ENCODE data around the gene PPM1J. TPM values are rescaled to one million over a fixed set of nuclear protein-coding genes. Genes with fewer than 3 reads are reported as not detected.

The PPM1J gene
- polyA plus RNA-seq, 3 donors from 2014 or later = 0.19 TPM; not detected in 2

GRCh38 chr1:112716133-112716720 lies 1.1 kb upstream of the PPM1J start:
- Mint-ChIP-seq H3K9me3 (no peaks in the 10 kb centered on the region), H3K27ac (peak overlapping the region; percentile 70 to 91 (median 79)), H3K4me3 (peak overlapping the region; percentile 88 to 95 (median 89)), H3K36me3 (no peaks in the 10 kb centered on the region), H3K4me1 (peaks cover 23 to 32% of the 10 kb centered on the region in 2 donors), H3K27me3 (ENCODE audit: low read depth in 3 of 3) (peaks cover 3 to 11% (median 9%) of the 10 kb centered on the region in 3 donors)
- peak; percentile 75 to 77 (median 76) for DNase-seq

GRCh38 chr1:112714313-112715263 lies 544 bp downstream of the PPM1J start:
- H3K4me3 Mint-ChIP-seq = peak overlapping the region; percentile 77 to 89 (median 82)
- no peaks in the 10 kb centered on the region for H3K36me3 Mint-ChIP-seq
- no peak for DNase-seq
- no peak overlapping the region for H3K27ac Mint-ChIP-seq
- H3K9me3 Mint-ChIP-seq = no peaks in the 10 kb centered on the region
- H3K27me3 Mint-ChIP-seq (ENCODE audit: low read depth in 3 of 3) = peaks cover 0 to 11% (median 4%) of the 10 kb centered on the region in 3 donors
- peaks cover 23 to 32% of the 10 kb centered on the region in 2 donors for H3K4me1 Mint-ChIP-seq

DNA sequence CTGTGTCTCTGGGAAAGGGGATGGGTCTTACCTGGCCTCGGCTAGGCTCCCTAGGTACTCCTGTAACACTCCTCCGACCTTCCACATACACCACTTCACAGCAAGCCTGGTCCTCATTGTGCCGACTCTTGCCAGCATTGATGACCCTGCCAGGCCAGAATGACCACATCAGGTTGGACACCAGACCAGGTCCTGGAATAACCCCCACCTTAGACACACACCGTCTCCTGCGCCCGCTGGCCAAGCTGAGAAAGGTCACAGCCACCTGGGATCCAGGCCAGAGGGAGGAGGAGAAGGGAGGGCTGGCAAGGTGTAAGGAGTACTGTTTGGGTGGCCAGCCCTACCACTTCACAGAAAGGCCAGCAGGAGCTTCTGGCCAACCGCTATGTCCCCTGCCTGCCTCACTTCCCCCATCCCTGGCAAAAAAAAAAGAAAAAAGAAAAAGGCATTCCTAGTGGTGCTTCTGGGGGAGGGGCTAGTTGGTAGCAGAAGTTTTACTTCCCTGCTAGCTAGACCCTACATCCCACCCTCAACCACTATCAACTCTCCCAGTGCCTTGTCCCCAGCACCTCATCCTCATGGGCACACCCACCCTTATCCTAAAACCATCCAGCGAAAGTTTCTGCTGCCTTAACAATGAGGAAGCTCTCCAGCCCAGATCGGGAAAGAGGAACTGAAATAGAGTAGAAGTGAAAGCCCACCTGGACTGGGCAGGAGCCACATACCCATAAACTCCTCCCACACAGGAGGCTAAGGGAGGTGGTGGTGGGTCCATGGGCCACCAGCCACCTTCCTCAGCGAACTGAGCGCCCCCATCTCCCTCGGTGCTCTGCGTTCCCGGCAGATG lies 1.4 kb downstream of the PPM1J start:
- Mint-ChIP-seq H3K4me3 (peak overlapping the region; percentile 42 to 72 (median 62)), H3K4me1 (peaks cover 23 to 31% of the 10 kb centered on the region in 2 donors), H3K27me3 (ENCODE audit: low read depth in 3 of 3) (peaks cover 0 to 9% (median 4%) of the 10 kb centered on the region in 3 donors), H3K36me3 (no peaks in the 10 kb centered on the region), H3K9me3 (no peaks in the 10 kb centered on the region), H3K27ac (no peak overlapping the region)
- no peak for DNase-seq

DNA sequence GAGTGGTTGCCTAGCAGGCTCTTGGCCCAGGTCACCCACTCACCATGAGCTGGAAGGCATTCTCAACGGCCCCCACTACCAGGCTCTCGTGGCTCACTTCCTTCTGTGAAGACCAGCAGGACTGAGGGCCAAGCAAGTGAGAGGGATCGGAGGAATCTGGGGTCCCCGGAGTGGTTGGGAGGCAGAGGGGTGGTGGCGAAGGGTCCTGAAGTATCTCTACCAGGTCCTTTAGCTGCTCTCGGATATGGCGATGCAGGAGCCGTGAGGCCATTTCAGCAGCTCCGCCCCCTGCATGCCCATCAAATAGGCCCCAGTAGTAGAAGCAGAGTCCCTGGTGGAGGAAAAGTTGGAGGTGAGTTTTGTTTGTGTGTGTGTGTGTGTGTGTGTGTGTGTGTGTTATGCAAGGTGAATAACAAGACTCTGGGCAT lies 2.4 kb downstream of the PPM1J start:
- peaks cover 24 to 30% of the 10 kb centered on the region in 2 donors for H3K4me1 Mint-ChIP-seq
- no peaks in the 10 kb centered on the region for H3K9me3 Mint-ChIP-seq
- DNase-seq = no peak
- H3K27ac Mint-ChIP-seq = peak overlapping the region in 1 of 6 donors; percentile 51
- H3K4me3 Mint-ChIP-seq = peak overlapping the region in 2 of 5 donors; percentile 5 to 15
- H3K36me3 Mint-ChIP-seq = no peaks in the 10 kb centered on the region
- H3K27me3 Mint-ChIP-seq (ENCODE audit: low read depth in 3 of 3) = peaks cover 0 to 8% (median 4%) of the 10 kb centered on the region in 3 donors

- Mint-ChIP-seq H3K4me1 (peaks cover 28 to 34% of the 10 kb centered on the region in 2 donors), H3K27me3 (ENCODE audit: low read depth in 3 of 3) (peaks cover 0 to 8% (median 4%) of the 10 kb centered on the region in 3 donors), H3K4me3 (no peak overlapping the region), H3K9me3 (no peaks in the 10 kb centered on the region), H3K27ac (no peak overlapping the region), H3K36me3 (no peaks in the 10 kb centered on the region)
- no peak for DNase-seq
These were observed 2.9 kb downstream of the PPM1J start for GRCh38 chr1:112712191-112712590.

- no peak overlapping the region for H3K4me3 Mint-ChIP-seq
- DNase-seq = no peak
- H3K27ac Mint-ChIP-seq = no peak overlapping the region
- H3K4me1 Mint-ChIP-seq = peaks cover 28 to 34% of the 10 kb centered on the region in 2 donors
- no peaks in the 10 kb centered on the region for H3K9me3 Mint-ChIP-seq
- H3K27me3 Mint-ChIP-seq (ENCODE audit: low read depth in 3 of 3) = peaks cover 0 to 8% (median 4%) of the 10 kb centered on the region in 3 donors
- H3K36me3 Mint-ChIP-seq = no peaks in the 10 kb centered on the region
These were observed 3.5 kb downstream of the PPM1J start for GRCh38 chr1:112711670-112712069.

- no peak overlapping the region for H3K4me3 Mint-ChIP-seq
- H3K9me3 Mint-ChIP-seq = no peaks in the 10 kb centered on the region
- no peaks in the 10 kb centered on the region for H3K36me3 Mint-ChIP-seq
- no peak for DNase-seq
- H3K27me3 Mint-ChIP-seq (ENCODE audit: low read depth in 3 of 3) = peaks cover 5 to 10% (median 6%) of the 10 kb centered on the region in 3 donors
- H3K4me1 Mint-ChIP-seq = peaks cover 28 to 35% of the 10 kb centered on the region in 2 donors
- H3K27ac Mint-ChIP-seq = no peak overlapping the region
These were observed 4.1 kb downstream of the PPM1J start for GRCh38 chr1:112711041-112711440.

GRCh38 chr1:112710586-112710985 lies 4.5 kb downstream of the PPM1J start:
- Mint-ChIP-seq H3K27ac (no peak overlapping the region), H3K4me1 (peaks cover 28 to 35% of the 10 kb centered on the region in 2 donors), H3K9me3 (no peaks in the 10 kb centered on the region), H3K27me3 (ENCODE audit: low read depth in 3 of 3) (peaks cover 7 to 10% (median 9%) of the 10 kb centered on the region in 3 donors), H3K4me3 (no peak overlapping the region), H3K36me3 (no peaks in the 10 kb centered on the region)
- no peak for DNase-seq

DNA sequence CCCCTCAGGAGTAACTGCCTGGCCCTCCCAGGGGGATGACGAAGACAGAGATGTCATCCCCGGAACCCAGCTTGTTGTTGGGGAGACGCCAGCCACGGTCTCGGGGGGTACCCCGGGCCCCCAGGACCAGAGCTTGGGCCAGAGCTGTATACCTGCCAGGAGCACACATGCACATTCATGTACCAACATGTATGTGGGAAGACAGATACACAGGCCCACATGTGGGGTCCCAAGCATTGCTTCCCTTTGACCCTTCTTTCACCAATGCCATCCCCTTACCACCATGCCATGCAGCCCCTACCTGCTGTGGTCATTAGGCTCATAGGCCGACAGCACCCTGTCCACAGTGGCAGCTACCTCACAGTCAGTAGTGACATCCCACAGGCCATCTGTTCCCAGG lies 5.0 kb downstream of the PPM1J start:
- H3K27ac Mint-ChIP-seq = no peak overlapping the region
- H3K4me1 Mint-ChIP-seq = peaks cover 30 to 35% of the 10 kb centered on the region in 2 donors
- no peaks in the 10 kb centered on the region for H3K36me3 Mint-ChIP-seq
- H3K27me3 Mint-ChIP-seq (ENCODE audit: low read depth in 3 of 3) = peaks cover 9 to 10% (median 9%) of the 10 kb centered on the region in 3 donors
- DNase-seq = no peak
- H3K9me3 Mint-ChIP-seq = no peaks in the 10 kb centered on the region
- no peak overlapping the region for H3K4me3 Mint-ChIP-seq

DNA sequence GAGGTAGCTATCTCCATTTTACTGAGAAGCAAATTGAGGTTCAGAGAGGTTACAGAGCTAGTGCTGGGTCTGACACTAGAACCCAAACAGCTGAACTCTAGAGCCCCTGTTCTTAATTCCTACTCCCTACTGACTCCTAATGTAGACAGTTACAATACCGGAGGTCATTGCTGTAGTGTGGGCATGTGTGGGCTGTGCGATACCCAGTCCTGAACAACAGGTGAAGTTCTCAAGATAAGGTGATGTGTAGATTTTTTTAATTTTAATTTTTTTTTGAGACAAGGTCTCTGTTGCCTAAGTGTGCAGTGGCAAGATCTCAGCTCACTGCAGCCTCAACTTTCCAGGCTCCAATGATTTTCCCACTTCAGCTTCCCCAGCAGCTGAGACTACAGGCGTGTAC lies 6.6 kb downstream of the PPM1J start:
- Mint-ChIP-seq H3K4me1 (peaks cover 37 to 41% of the 10 kb centered on the region in 2 donors), H3K27ac (no peak overlapping the region), H3K9me3 (no peaks in the 10 kb centered on the region), H3K36me3 (no peaks in the 10 kb centered on the region), H3K27me3 (ENCODE audit: low read depth in 3 of 3) (peaks cover 5 to 13% (median 10%) of the 10 kb centered on the region in 3 donors), H3K4me3 (peak overlapping the region in 4 of 5 donors; percentile 83 to 89 (median 86))
- DNase-seq = no peak

- Mint-ChIP-seq H3K9me3 (no peaks in the 10 kb centered on the region), H3K27ac (peak overlapping the region; percentile 63 to 91 (median 80)), H3K4me1 (peaks cover 40 to 45% of the 10 kb centered on the region in 2 donors), H3K36me3 (peaks cover 0 to 3% (median 3%) of the 10 kb centered on the region in 3 donors), H3K4me3 (peak overlapping the region; percentile 83 to 90 (median 87)), H3K27me3 (ENCODE audit: low read depth in 3 of 3) (peaks cover 5 to 13% (median 10%) of the 10 kb centered on the region in 3 donors)
- no peak for DNase-seq
These were observed 7.1 kb downstream of the PPM1J start for GRCh38 chr1:112708002-112708448.

GRCh38 chr1:112707221-112708001 lies 7.7 kb downstream of the PPM1J start:
- Mint-ChIP-seq H3K4me3 (peak overlapping the region; percentile 83 to 90 (median 87)), H3K36me3 (peaks cover 0 to 5% (median 3%) of the 10 kb centered on the region in 3 donors), H3K9me3 (no peaks in the 10 kb centered on the region), H3K27ac (peak overlapping the region; percentile 71 to 93 (median 82)), H3K4me1 (peaks cover 47 to 51% of the 10 kb centered on the region in 2 donors), H3K27me3 (ENCODE audit: low read depth in 3 of 3) (peaks cover 2 to 13% (median 10%) of the 10 kb centered on the region in 3 donors)
- DNase-seq = peak; percentile 73 to 76 (median 75)
